ENCODE data around the gene KANSL3.
"Not testable (repeated sequence)": the region's sequence is repeated elsewhere in the genome, so short reads cannot be mapped to it uniquely, and the experiment has no call there.

The KANSL3 gene

GRCh38 chr2:96565111-96565510 is 73.0 kb downstream of the KANSL3 start:
- no peak overlapping the region for H3K27ac Mint-ChIP-seq
- H3K4me3 Mint-ChIP-seq: no peak overlapping the region
- H3K4me1 Mint-ChIP-seq: no peaks in the 10 kb centered on the region
- no peaks in the 10 kb centered on the region for H3K9me3 Mint-ChIP-seq
- ATAC-seq: no peak
- no peak for DNase-seq (ENCODE audit: low spot score in 2 of 2)
- no peaks in the 10 kb centered on the region for H3K36me3 Mint-ChIP-seq

DNA sequence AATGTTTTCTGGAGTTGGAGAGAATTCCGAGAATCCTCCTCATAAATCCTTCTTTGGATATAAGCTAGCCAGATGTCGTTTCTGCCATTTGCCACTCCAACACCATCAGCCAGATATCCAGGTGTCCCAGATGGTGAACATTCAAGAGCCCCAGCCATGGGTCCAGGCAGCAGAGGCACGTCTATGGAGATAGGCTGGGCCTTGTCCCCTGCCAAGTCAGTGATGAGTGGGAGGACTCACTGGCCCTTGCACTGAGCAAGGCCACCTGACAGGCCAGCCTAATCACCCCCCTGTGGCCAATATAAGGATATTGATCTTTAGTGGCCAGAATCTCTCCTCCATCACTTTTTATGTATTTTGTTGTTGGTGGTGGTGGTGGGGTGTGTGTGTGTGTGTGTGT is 73.5 kb downstream of the KANSL3 start:
- Mint-ChIP-seq H3K27ac (no peak overlapping the region), H3K4me1 (no peaks in the 10 kb centered on the region), H3K36me3 (no peaks in the 10 kb centered on the region), H3K4me3 (no peak overlapping the region), H3K9me3 (no peaks in the 10 kb centered on the region)
- ATAC-seq: no peak
- DNase-seq (ENCODE audit: low spot score in 2 of 2): no peak

DNA sequence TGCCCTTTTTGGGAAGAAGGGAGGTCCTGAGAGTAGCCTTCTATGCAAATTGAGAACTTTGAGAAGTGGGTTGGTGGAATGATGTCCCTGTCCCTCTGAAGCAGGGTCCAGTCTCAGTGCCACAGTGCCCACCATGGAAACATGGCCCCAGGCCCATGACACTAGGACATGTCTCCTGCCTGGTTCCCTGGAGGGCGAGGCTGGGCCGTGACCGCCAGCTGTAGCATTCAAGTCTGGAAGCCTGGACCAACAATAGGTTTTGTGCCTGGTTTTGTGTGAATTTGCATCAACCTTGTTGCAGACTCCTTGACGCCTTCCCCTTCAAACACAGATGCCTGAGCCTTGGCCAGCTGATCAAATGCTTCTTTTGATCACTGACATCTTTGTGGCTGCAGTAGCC is 74.1 kb downstream of the KANSL3 start:
- Mint-ChIP-seq H3K36me3 (no peaks in the 10 kb centered on the region), H3K4me3 (no peak overlapping the region), H3K27ac (no peak overlapping the region), H3K9me3 (no peaks in the 10 kb centered on the region), H3K4me1 (no peaks in the 10 kb centered on the region)
- DNase-seq (ENCODE audit: low spot score in 2 of 2): no peak
- ATAC-seq: peak; percentile 28

DNA sequence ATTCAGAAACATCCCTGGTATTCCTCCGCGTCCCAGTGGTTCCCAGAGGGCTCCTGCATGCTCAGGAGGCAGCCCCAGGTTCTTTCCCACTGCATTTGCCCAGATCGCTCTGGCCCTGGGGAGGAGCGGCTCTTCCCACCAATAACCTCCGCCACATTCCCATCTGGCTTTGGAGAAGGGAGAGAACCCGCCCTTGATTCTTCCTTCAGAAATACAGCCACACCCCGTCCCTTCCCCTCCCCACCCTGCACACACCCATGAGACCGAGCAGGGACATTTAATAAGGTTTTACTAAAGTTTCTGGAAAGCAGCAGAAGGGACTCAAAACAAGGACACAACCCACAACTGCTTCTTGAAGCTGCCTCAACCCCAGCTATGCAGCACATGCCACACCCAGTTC is 79.6 kb downstream of the KANSL3 start:
- H3K36me3 Mint-ChIP-seq: peaks cover 37% of the 10 kb centered on the region
- ATAC-seq (no peak), DNase-seq (ENCODE audit: low spot score in 2 of 2) (no peak)
- no peak overlapping the region for H3K4me3 Mint-ChIP-seq
- peaks cover 39% of the 10 kb centered on the region for H3K4me1 Mint-ChIP-seq
- peaks cover 6% of the 10 kb centered on the region for H3K9me3 Mint-ChIP-seq
- no peak overlapping the region for H3K27ac Mint-ChIP-seq

GRCh38 chr2:96558061-96558460 is 80.1 kb downstream of the KANSL3 start:
- peaks cover 41% of the 10 kb centered on the region for H3K36me3 Mint-ChIP-seq
- H3K9me3 Mint-ChIP-seq: peaks cover 6% of the 10 kb centered on the region
- no peak overlapping the region for H3K27ac Mint-ChIP-seq
- DNase-seq (ENCODE audit: low spot score in 2 of 2) (no peak), ATAC-seq (no peak)
- H3K4me3 Mint-ChIP-seq: no peak overlapping the region
- peaks cover 43% of the 10 kb centered on the region for H3K4me1 Mint-ChIP-seq

DNA sequence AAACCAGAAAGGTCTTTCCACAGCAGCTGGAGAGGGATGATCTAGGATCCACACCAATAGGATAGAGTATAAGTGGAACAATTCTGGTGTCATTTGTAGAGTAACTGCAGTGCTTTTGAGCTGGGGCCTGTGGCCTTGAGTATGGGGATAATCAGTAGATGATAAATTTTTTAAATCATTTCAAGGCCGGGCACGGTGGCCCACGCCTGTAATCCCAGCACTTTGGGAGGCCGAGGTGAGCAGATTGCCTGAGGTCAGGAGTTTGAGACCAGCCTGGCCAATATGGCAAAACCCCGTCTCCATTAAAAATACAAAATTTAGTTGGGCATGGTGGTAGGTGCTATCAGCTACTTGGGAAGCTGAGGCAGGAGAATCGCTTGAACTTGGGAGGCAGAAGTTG is 80.7 kb downstream of the KANSL3 start:
- H3K4me1 Mint-ChIP-seq: peaks cover 47% of the 10 kb centered on the region
- H3K4me3 Mint-ChIP-seq: peak overlapping the region; percentile 9
- ATAC-seq; DNase-seq (ENCODE audit: low spot score in 2 of 2); H3K9me3 Mint-ChIP-seq: not testable (repeated sequence)
- peaks cover 48% of the 10 kb centered on the region for H3K36me3 Mint-ChIP-seq
- peak overlapping the region; percentile 90 for H3K27ac Mint-ChIP-seq

DNA sequence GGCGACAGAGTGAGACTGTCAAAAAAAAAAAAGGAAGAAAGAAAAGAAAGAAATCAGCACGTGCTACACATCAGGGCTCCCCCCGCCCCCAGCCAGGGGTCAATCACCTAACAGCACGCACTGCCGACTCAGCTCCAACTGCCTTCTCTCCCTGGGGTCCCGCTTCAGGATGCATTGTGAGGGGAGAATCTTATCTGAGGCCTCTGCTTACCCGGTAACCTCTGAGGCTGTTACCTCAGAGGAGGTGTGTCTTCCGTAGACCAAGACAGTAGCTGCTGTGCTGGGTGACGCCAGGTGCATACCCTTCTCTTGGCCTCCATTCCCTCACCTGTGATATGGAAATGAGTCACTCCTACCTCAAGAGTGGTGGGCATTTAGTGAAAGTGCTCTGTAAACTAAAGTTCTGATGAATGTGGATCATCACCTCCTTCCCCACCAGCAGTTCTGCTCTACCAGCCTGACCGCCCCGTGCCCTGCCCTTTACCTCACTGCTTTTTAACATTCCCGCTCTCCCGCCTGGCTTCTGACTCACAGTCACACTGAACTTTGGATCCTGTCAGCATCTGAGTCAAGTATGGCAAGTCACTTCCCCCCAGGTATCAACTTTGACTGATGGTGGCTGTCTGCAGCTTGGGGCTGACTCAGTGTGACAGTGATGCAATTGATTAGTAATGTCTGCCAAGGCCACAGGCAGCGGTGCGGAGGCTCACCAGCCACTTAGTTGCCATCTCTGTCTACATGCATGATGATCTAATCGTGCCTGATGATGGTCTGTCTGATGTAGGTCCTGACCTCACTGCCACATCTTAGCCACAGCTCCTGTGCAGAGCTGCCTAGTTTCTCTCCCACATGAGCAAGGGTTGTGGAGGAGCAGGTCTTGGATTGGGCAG is 81.4 kb downstream of the KANSL3 start:
- peak in 1 of 2 donors; percentile 83 for DNase-seq (ENCODE audit: low spot score in 2 of 2)
- H3K4me1 Mint-ChIP-seq: peaks cover 53% of the 10 kb centered on the region
- H3K36me3 Mint-ChIP-seq: peaks cover 55% of the 10 kb centered on the region
- peaks cover 6% of the 10 kb centered on the region for H3K9me3 Mint-ChIP-seq
- peak overlapping the region; percentile 90 for H3K27ac Mint-ChIP-seq
- peak overlapping the region; percentile 9 for H3K4me3 Mint-ChIP-seq
- ATAC-seq: peak; percentile 86

GRCh38 chr2:96555146-96555610 is 82.9 kb downstream of the KANSL3 start:
- H3K4me1 Mint-ChIP-seq: peaks cover 53% of the 10 kb centered on the region
- no peak for DNase-seq (ENCODE audit: low spot score in 2 of 2)
- no peak for ATAC-seq
- H3K9me3 Mint-ChIP-seq: peaks cover 6% of the 10 kb centered on the region
- peak overlapping the region; percentile 90 for H3K27ac Mint-ChIP-seq
- H3K36me3 Mint-ChIP-seq: peaks cover 70% of the 10 kb centered on the region
- H3K4me3 Mint-ChIP-seq: peak overlapping the region; percentile 9

DNA sequence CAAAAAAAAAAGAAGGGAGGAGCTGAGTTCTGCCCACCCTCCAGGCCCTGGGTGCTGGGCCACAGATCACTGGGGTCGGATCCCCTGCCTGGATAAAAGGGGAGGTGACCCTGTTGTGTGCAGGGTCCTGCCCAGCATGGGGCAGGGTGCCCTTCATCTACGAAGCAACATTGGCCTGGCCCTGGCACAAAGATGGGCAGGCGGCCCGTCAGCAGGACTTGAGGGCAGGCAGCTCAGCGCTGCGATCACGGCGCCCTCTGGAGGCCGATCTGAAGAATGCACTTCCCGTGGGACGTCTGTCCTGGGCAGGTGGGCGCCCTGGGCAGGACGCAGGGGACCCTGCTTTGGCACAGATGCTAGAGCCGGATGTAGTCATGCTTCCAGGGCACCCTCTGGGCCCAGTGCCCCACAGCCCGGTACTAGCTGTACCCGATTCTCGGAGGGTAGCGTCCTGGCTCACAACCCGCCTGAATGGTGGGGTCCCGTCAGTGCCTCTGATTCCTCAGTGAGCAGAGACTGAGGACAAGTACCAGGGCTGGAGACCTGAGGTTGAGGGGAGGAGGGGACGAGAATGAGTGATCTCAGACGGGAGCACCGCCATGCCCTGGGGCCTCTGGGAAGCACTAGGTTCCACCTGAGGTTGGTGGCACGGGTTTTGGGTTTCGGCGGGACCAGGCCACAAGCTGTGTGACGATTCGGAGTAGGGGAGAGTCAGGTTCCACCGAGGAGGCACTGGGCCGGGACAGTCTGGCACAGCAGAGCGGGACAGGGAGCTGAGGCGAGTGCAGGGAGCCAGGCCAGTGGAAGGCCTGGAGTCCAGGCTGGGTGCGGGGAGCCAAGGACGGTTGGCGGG is 83.6 kb downstream of the KANSL3 start:
- Mint-ChIP-seq H3K9me3 (peaks cover 6% of the 10 kb centered on the region), H3K4me1 (peaks cover 57% of the 10 kb centered on the region), H3K27ac (peak overlapping the region; percentile 90), H3K4me3 (peak overlapping the region; percentile 9), H3K36me3 (peaks cover 77% of the 10 kb centered on the region)
- ATAC-seq: peak; percentile 50
- DNase-seq (ENCODE audit: low spot score in 2 of 2): peak; percentile 65 to 89

GRCh38 chr2:96553957-96554292 is 84.2 kb downstream of the KANSL3 start:
- peak overlapping the region; percentile 18 for H3K4me3 Mint-ChIP-seq
- H3K27ac Mint-ChIP-seq: peak overlapping the region; percentile 90

GRCh38 chr2:96553176-96553956 is 84.7 kb downstream of the KANSL3 start:
- Mint-ChIP-seq H3K27ac (peak overlapping the region; percentile 90), H3K4me1 (peaks cover 55% of the 10 kb centered on the region), H3K36me3 (peaks cover 87% of the 10 kb centered on the region), H3K4me3 (peak overlapping the region; percentile 18), H3K9me3 (peaks cover 6% of the 10 kb centered on the region)
- no peak for ATAC-seq
- peak in 1 of 2 donors; percentile 71 for DNase-seq (ENCODE audit: low spot score in 2 of 2)

More at GRCh38 chr2:96553957-96554292, 84.2 kb downstream of the KANSL3 start:
- not testable (repeated sequence) for ATAC-seq; H3K9me3 Mint-ChIP-seq; DNase-seq (ENCODE audit: low spot score in 2 of 2)
- peaks cover 83% of the 10 kb centered on the region for H3K36me3 Mint-ChIP-seq
- H3K4me1 Mint-ChIP-seq: peaks cover 57% of the 10 kb centered on the region

- Mint-ChIP-seq H3K4me1 (peaks cover 54% of the 10 kb centered on the region), H3K9me3 (peaks cover 6% of the 10 kb centered on the region), H3K4me3 (no peak overlapping the region), H3K36me3 (peaks cover 90% of the 10 kb centered on the region), H3K27ac (peak overlapping the region; percentile 90)
- DNase-seq (ENCODE audit: low spot score in 2 of 2) (no peak), ATAC-seq (no peak)
Observed at GRCh38 chr2:96552315-96553175, 85.6 kb downstream of the KANSL3 start.

GRCh38 chr2:96551605-96552314 is 86.4 kb downstream of the KANSL3 start:
- H3K4me3 Mint-ChIP-seq: no peak overlapping the region
- peaks cover under 1% of the 10 kb centered on the region for H3K9me3 Mint-ChIP-seq
- DNase-seq (ENCODE audit: low spot score in 2 of 2) (no peak), ATAC-seq (no peak)
- H3K4me1 Mint-ChIP-seq: peaks cover 55% of the 10 kb centered on the region
- H3K36me3 Mint-ChIP-seq: peaks cover 92% of the 10 kb centered on the region
- H3K27ac Mint-ChIP-seq: peak overlapping the region; percentile 90
